WERI-Rb-1 (cell line): ENCODE measurements around the gene RWDD2A.

Experiments used
- DNase-seq: peaks from one replicate; pipeline ENCODE4 v3.0.0-alpha.2; 2020
- H3K27ac ChIP-seq: fragments of 250-450 bp; sonication (Bioruptor Pico); 2 replicates; pipeline ENCODE4 v1.5.1; 2020; ENCODE audit warnings: mild to moderate bottlenecking, moderate library complexity
- H3K27me3 ChIP-seq: fragments of 250-450 bp; sonication (Bioruptor Pico); 2 replicates; pipeline ENCODE4 v1.5.1; 2021; ENCODE audit warnings: mild to moderate bottlenecking, low read depth, moderate library complexity; ENCODE audit not compliant: insufficient read depth, severe bottlenecking
- H3K36me3 ChIP-seq: fragments of 250-450 bp; sonication (Bioruptor Pico); 2 replicates; pipeline ENCODE4 v1.5.1; 2020; ENCODE audit warnings: mild to moderate bottlenecking, moderate library complexity
- H3K4me3 ChIP-seq: 2 replicates; pipeline ENCODE4 v1.5.1; 2011; ENCODE audit warnings: low read depth, mild to moderate bottlenecking, control low read depth, low read length
- H3K9me3 ChIP-seq: fragments of 250-450 bp; sonication (Bioruptor Pico); 2 replicates; pipeline ENCODE4 v1.5.1; 2021; ENCODE audit warnings: mild to moderate bottlenecking, moderate library complexity; ENCODE audit not compliant: severe bottlenecking
- TF ChIP-seq, protein P1 (sequence below): IDR thresholded peaks from 2 replicates; pipeline ENCODE4 v1.5.1; 2011; ENCODE audit warnings: low read depth, mild to moderate bottlenecking, control low read depth, inconsistent platforms, low read length

Gene RWDD2A

DNA sequence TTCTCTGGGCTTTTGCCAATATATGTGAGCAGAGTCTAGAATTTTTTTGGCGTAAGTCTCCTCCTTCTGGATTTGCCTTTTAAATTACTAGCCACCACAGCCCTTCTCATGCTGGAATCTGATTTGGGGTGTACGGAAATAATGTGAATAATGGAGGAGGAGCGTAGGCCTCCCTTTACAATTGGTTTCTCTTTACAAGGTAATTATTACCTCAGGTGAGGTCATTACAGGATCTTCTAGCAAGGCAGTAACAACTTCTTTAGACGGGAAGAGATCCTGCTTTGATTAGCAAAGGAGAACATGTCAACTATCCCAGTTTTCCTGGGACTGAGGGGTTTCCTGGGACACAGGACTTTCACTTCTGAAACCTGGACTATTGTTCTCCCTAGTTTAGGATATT lies 8.9 kb downstream of the RWDD2A start:
- no peak for DNase-seq
- no peaks in the 10 kb centered on the region for H3K27me3 ChIP-seq
- H3K36me3 ChIP-seq = peaks cover 3% of the 10 kb centered on the region; the same call in 1 of the 2 replicates
- no peak overlapping the region for H3K27ac ChIP-seq
- H3K9me3 ChIP-seq = no peaks in the 10 kb centered on the region
- TF ChIP-seq, protein P1, sequence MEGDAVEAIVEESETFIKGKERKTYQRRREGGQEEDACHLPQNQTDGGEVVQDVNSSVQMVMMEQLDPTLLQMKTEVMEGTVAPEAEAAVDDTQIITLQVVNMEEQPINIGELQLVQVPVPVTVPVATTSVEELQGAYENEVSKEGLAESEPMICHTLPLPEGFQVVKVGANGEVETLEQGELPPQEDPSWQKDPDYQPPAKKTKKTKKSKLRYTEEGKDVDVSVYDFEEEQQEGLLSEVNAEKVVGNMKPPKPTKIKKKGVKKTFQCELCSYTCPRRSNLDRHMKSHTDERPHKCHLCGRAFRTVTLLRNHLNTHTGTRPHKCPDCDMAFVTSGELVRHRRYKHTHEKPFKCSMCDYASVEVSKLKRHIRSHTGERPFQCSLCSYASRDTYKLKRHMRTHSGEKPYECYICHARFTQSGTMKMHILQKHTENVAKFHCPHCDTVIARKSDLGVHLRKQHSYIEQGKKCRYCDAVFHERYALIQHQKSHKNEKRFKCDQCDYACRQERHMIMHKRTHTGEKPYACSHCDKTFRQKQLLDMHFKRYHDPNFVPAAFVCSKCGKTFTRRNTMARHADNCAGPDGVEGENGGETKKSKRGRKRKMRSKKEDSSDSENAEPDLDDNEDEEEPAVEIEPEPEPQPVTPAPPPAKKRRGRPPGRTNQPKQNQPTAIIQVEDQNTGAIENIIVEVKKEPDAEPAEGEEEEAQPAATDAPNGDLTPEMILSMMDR = no peak
- H3K4me3 ChIP-seq = no peak overlapping the region

DNA sequence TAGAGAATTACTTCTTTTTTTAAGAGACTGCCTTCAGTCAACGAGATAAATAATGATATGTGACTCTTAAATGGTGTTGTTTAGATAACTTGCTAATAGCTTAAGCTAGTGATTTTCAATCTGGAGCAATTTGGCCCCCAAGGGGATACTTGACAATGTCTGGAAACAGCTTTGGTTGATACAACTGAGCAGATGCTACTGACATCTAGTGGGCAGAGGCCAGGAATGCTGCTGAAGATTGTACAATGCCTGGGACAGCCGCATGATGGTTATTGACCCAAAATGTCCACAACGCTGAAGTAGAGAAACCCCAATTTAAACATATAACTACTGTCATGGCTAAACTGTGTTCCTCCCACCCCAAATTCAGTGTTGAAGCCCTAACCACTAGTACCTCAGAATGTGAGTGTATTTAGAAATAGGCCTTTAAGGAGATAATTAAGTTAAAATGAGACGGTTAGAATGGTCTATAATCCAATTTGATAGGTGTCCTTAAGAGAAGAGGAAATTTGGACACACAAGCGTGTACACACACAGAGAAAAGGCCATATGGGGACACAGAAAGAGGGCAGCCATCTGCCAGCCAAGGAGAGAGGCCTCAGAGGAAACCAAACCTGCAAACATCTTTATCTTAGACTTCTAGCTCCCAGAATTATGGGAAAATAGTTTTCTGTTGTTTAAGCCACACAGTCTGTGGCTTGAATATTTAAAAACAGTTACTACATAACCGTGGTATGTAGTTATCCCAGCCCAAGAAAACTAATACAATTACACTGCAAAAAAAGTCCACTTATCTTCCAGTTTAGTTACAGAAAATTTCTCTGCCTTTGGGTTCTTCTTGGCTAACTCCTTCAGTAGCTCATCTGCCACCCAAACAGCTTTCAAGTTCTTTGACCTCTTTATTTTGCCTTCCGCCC lies 22.2 kb downstream of the RWDD2A start:
- peak; percentile 78 for DNase-seq
- Histone ChIP-seq H3K9me3 (no peaks in the 10 kb centered on the region), H3K36me3 (no peaks in the 10 kb centered on the region), H3K4me3 (no peak overlapping the region), H3K27ac (no peak overlapping the region), H3K27me3 (no peaks in the 10 kb centered on the region)
- TF ChIP-seq, protein P1 = peak; percentile 79

DNA sequence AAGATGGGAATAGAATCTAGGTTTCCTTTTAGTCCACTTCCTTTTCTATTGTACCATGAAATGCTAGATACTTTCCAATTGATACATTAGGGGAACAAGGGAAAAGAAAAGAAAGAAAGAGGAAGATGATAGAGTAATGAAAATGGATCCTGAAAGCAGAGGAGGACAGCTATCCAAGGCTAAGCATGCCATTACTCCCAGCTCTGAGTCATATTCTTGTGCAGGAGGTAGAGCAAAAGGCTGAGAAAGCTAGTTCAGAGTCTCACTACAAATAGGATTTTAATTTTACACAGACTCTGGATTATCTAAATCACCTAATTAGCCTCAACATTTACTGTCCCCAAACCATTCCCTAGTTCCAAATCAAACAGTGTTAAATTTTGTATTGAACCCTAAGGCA lies 23.6 kb downstream of the RWDD2A start:
- Histone ChIP-seq H3K4me3 (no peak overlapping the region), H3K27me3 (no peaks in the 10 kb centered on the region), H3K27ac (no peak overlapping the region), H3K9me3 (no peaks in the 10 kb centered on the region), H3K36me3 (no peaks in the 10 kb centered on the region)
- TF ChIP-seq, protein P1 = no peak
- no peak for DNase-seq

DNA sequence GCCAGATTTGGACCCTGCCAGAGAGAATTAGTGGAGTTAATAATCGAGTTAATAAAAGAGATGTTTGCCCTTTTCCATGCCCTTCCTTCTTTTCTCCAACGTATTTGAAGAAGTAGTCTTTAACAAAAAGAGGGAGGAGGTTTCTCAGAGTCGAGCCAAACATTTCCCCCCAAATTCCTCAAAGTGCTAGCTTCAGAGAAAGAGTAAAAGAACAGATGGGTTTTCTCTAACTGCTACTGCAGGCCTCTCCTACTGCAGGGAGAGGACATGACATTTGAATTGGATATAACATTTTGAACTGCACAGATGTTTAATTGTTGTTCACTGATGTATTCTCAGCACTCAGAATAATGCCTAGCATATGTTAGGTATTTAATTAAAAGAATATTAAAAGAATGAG lies 25.5 kb downstream of the RWDD2A start:
- Histone ChIP-seq H3K27me3 (no peaks in the 10 kb centered on the region), H3K9me3 (no peaks in the 10 kb centered on the region), H3K4me3 (no peak overlapping the region), H3K36me3 (no peaks in the 10 kb centered on the region), H3K27ac (no peak overlapping the region)
- TF ChIP-seq, protein P1 = no peak
- no peak for DNase-seq

DNA sequence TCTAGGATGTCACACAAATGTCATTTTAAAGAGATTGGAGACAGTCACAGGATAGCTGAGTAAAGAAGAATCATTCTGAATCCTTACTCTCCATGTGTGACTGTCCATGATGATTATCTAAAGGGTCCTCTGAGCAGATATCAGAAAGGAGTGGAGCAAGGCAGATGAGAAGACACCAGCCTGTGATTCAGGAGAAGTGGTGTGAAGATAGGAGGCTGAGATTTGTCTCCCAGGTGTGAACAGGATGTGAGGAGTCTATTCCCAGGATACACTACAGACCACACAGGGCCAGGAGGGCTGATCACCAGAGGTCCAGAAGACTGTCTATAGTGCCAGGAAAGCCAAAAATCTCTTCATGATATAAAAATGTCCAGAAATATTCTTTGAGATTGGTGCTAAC lies 27.0 kb downstream of the RWDD2A start:
- DNase-seq = no peak
- Histone ChIP-seq H3K27ac (no peak overlapping the region), H3K9me3 (no peaks in the 10 kb centered on the region), H3K27me3 (no peaks in the 10 kb centered on the region), H3K4me3 (no peak overlapping the region), H3K36me3 (no peaks in the 10 kb centered on the region)
- TF ChIP-seq, protein P1 = no peak

DNA sequence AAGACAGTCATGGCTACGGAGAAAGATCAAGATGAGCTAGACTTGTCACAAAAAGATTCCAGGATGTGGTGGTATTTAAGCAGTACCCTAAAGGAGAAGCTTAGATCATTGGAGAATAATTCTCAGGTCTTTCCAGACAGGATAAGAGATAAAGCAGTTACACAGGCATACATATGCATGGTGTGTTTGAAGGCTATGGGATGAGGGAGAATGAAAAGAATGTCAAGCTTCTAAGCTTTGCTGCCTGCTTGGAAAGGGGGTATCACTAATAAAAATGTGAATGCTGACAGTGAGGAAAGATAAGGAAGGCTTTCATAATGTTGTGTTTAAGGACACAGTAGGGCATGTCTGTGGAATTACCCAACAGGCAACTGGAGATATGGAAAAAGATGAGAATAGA lies 28.1 kb downstream of the RWDD2A start:
- Histone ChIP-seq H3K27ac (no peak overlapping the region), H3K9me3 (no peaks in the 10 kb centered on the region), H3K27me3 (no peaks in the 10 kb centered on the region), H3K4me3 (no peak overlapping the region), H3K36me3 (no peaks in the 10 kb centered on the region)
- TF ChIP-seq, protein P1 = no peak
- no peak for DNase-seq
